ENCODE measurements around the gene LAPTM5.

Gene LAPTM5

GRCh38 chr1:30732277-30732996 is 25.1 kb downstream of the LAPTM5 start:
- in situ Hi-C loops (cut with MboI; ENCODE audit: low sequenced_read_pairs), result no loop called here

GRCh38 chr1:30731806-30732276 is 25.7 kb downstream of the LAPTM5 start:
- in situ Hi-C loops (cut with MboI; ENCODE audit: low sequenced_read_pairs), result no loop called here

- in situ Hi-C loops (cut with MboI; ENCODE audit: low sequenced_read_pairs), result no loop called here
Measured at GRCh38 chr1:30731109-30731805, 26.3 kb downstream of the LAPTM5 start.

GRCh38 chr1:30730346-30731108 is 27.0 kb downstream of the LAPTM5 start:
- in situ Hi-C loops (cut with MboI; ENCODE audit: low sequenced_read_pairs), result no loop called here

GRCh38 chr1:30729901-30730300 is 27.7 kb downstream of the LAPTM5 start:
- in situ Hi-C loops (cut with MboI; ENCODE audit: low sequenced_read_pairs), result loop anchor here (10.0 kb wide), 1 partner anchor 185 kb away; no protein-coding TSS in a partner anchor

- in situ Hi-C loops (cut with MboI; ENCODE audit: low sequenced_read_pairs), result loop anchor here (10.0 kb wide), 1 partner anchor 186 kb away; no protein-coding TSS in a partner anchor
Measured at GRCh38 chr1:30728832-30729638, 28.5 kb downstream of the LAPTM5 start.

GRCh38 chr1:30728340-30728739 is 29.2 kb downstream of the LAPTM5 start:
- in situ Hi-C loops (cut with MboI; ENCODE audit: low sequenced_read_pairs), result loop anchor here (10.0 kb wide), 1 partner anchor 186 kb away; no protein-coding TSS in a partner anchor

GRCh38 chr1:30727824-30728223 is 29.8 kb downstream of the LAPTM5 start:
- in situ Hi-C loops (cut with MboI; ENCODE audit: low sequenced_read_pairs), result loop anchor here (10.0 kb wide), 1 partner anchor 187 kb away; no protein-coding TSS in a partner anchor

- in situ Hi-C loops (cut with MboI; ENCODE audit: low sequenced_read_pairs), result loop anchor here (10.0 kb wide), 1 partner anchor 188 kb away; no protein-coding TSS in a partner anchor
Measured at GRCh38 chr1:30726773-30727684, 30.5 kb downstream of the LAPTM5 start.

GRCh38 chr1:30726236-30726635 is 31.3 kb downstream of the LAPTM5 start:
- in situ Hi-C loops (cut with MboI; ENCODE audit: low sequenced_read_pairs), result loop anchor here (10.0 kb wide), 1 partner anchor 189 kb away; no protein-coding TSS in a partner anchor

- in situ Hi-C loops (cut with MboI; ENCODE audit: low sequenced_read_pairs), result loop anchor here (10.0 kb wide), 1 partner anchor 189 kb away; no protein-coding TSS in a partner anchor
Measured at GRCh38 chr1:30725450-30726095, 32.0 kb downstream of the LAPTM5 start.

- in situ Hi-C loops (cut with MboI; ENCODE audit: low sequenced_read_pairs), result loop anchor here (5.0 to 10.0 kb wide), 2 partner anchors 37 to 190 kb away; no protein-coding TSS in a partner anchor
Measured at GRCh38 chr1:30724655-30725421, 32.7 kb downstream of the LAPTM5 start.

- in situ Hi-C loops (cut with MboI; ENCODE audit: low sequenced_read_pairs), result loop anchor here (5.0 to 10.0 kb wide), 2 partner anchors 38 to 191 kb away; no protein-coding TSS in a partner anchor
Measured at GRCh38 chr1:30724175-30724574, 33.4 kb downstream of the LAPTM5 start.

GRCh38 chr1:30723331-30723755 is 34.2 kb downstream of the LAPTM5 start, which contains the start of gene MATN1:
MATN1 (minus strand) TSS chr1:30723585; CDS start chr1:30723551, 34 bp downstream.
- in situ Hi-C loops (cut with MboI; ENCODE audit: low sequenced_read_pairs), result loop anchor here (5.0 to 10.0 kb wide), 2 partner anchors 39 to 191 kb away; no protein-coding TSS in a partner anchor

GRCh38 chr1:30721812-30722537 is 35.6 kb downstream of the LAPTM5 start:
- in situ Hi-C loops (cut with MboI; ENCODE audit: low sequenced_read_pairs), result loop anchor here (5.0 to 10.0 kb wide), 2 partner anchors 40 to 193 kb away; no protein-coding TSS in a partner anchor

GRCh38 chr1:30721341-30721793 is 36.2 kb downstream of the LAPTM5 start:
- in situ Hi-C loops (cut with MboI; ENCODE audit: low sequenced_read_pairs), result loop anchor here (5.0 to 10.0 kb wide), 2 partner anchors 41 to 193 kb away; no protein-coding TSS in a partner anchor

Data from HL-60/S4 treated with retinoic acid at 250 ng/mL for 4 days and 3 days (cell line).